SHP77 (cell line): ENCODE measurements around the gene STK4.

Experiments
- DNase-seq, 2 experiments: peaks; one replicate each; lab custom pipeline; 2025; lab: John Stamatoyannopoulos, UW

Gene STK4

DNA sequence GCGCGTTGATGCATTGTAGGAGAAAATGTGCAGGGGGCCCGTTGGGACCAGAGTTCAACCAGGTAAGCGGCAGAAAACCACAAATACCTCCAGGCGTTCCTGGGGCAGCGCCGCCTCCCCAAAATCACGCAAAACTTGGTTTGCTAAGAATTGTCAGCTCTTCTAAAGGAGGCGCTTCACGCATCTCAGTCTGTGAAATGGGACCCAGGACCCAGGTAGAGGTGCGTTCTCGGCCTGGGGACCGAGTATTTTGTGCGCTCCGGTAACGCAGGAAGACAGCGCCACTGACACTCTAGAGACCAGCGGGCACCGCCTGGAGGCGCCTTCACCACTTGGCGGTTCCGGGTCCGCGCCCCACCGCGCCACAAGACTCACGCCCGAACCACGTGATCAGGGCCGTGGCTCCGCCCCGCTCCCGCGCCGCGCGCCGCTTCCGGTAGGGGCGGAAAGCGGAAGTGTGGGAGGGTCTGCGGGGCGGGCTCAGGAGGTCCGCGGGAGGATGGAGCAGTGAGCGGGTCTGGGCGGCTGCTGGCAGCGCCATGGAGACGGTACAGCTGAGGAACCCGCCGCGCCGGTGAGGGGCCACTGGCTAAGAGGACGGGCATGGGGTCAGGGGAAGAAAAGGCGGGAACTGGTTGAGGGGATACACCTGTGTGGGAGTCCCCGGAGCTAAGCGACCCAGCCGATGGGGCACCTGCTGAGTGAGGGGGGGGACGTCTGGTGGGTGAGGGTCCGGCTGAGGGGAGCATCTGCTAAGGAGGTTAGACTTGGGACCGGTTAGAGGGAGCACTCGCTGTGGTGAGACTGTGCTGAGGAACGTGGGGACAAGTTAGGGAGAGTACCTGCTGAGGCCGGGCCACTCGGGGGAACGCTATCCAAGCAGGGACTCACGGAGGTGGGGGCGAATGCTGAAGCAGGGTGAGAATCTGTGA is at the start of gene STK4:
Gene STK4 (plus strand): TSS at position 483 of the 932 bp plus-strand sequence. CDS start 57 bp downstream, at position 540.
- DNase-seq = peak; percentile 86 to 92

DNA sequence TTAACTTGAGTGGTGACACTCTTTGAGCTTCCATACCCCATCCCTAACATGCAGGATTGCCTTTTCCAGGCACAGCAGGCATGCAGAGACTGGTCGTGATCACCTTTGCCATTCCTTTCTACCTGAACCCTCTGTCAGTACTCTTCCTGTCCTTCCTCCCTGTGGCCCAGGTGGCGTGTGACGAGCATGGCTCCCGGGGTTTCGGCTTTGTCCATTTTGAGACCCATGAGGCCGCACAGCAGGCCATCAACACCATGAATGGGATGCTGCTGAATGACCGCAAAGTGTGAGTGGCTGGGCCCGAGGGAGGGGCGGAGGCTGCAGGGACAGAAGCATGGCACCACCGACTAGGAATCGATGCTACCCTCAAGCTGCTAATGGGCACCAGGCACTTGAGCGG is 49.7 kb upstream of the STK4 start:
- DNase-seq = no peak

DNA sequence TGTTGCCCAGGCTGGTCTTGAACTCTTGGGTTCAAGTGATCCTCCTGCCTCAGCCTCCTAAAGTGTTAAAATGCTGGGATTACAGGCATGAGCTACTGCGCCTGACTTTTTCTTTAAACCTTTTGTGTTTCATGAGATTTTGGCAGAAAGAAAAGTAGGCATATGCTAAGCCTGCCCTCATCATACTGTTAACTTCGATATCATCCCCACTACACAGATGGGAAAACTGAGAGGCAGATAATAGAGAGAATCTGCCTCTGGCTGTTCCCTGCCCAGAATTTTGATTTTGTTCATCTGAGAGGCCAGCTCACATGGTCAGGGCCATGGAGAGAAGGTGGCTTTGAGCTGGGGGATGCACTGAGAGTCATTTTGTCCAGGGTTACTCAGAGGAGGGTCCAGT is 48.9 kb upstream of the STK4 start:
- DNase-seq = no peak

DNA sequence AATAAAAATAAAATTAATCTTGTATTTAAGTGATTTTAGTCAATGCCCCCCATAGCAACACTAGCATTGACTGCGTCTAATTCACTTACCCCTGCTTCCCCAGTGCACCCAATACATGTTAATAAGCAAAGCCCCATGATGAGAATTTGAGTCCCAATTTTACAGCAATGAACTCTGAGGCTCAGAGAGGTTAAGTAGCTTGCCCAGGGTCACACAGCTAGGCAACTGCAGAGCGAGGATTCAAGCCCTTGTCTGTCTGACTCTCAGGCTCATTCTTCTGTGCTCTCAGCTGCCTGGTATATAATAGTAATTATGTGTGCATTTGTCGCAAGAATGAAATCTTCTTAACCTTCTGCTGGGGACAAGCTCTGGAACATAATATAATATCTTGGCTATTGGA is 48.0 kb upstream of the STK4 start:
- no peak for DNase-seq

DNA sequence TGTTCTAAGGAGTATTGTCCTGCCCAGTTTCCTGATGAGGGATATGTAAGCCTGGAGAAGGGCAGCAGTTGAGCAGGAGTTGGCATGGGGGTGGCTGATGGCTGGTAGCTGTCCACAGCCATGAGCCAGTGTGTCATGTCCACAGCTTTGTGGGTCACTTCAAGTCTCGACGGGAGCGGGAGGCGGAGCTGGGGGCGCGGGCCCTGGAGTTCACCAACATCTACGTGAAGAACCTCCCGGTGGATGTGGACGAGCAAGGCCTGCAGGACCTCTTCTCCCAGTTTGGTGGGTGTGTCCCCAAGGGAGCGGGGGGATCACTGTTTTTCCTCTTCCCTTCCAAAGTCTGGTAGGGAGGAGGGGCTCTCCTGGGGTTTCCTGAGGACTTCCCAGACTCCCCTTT is 47.6 kb upstream of the STK4 start:
- DNase-seq = no peak

DNA sequence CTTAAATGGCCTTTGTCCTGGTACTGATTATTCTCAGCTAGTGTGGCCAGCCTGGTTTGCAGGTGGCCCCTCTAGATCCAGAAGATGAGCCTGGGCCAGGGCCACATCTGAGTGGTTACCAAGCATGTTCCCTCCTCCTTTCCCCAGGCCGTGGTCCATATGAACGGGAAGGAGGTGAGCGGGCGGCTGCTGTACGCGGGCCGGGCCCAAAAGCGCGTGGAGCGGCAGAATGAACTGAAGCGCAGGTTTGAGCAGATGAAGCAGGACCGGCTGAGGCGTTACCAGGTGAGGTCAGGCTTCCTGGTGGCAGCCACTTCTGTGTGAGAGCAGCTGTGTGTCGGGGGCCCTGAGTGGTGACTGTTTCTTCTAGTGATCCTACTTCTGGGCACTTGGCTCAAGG is 44.9 kb upstream of the STK4 start:
- DNase-seq = no peak

DNA sequence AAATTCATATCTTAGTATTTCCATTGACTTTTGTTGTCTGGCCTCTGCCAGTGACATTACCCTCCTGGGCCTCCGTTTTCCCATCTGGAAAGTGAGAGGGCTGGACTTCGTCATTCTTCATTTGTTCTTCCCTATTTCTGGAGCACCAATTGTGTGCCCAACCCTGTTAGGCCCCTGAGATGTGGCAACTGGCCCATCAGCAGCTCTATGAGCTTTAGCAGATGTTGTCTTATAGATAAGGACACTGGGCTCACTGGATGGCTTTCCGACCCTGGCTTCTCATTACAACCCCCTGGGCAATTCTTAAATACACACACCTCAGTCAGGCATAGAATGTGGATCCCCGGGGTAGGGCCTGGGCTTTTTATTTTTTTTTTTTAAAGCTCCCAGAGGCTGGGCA is 41.8 kb upstream of the STK4 start:
- no peak for DNase-seq

DNA sequence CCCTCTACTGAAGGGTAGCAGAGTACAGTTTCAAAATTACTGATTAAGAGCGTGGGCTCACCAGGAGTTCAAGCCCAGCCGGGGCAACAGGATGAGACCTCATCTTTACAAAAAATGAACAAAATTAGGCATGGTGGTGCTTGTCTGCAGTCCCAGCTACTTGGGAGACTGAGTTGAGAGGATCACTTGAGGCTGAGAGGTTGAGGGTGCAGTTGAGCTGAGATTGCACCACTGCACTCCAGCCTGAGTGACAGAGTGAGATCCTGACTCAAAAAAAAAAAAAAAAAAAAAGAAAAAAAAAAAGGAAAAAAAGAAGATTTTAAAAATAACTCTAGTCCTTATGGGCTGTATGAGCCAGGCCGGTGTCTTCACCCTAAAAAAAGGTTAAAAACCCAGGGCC is 37.7 kb upstream of the STK4 start:
- no peak for DNase-seq

DNA sequence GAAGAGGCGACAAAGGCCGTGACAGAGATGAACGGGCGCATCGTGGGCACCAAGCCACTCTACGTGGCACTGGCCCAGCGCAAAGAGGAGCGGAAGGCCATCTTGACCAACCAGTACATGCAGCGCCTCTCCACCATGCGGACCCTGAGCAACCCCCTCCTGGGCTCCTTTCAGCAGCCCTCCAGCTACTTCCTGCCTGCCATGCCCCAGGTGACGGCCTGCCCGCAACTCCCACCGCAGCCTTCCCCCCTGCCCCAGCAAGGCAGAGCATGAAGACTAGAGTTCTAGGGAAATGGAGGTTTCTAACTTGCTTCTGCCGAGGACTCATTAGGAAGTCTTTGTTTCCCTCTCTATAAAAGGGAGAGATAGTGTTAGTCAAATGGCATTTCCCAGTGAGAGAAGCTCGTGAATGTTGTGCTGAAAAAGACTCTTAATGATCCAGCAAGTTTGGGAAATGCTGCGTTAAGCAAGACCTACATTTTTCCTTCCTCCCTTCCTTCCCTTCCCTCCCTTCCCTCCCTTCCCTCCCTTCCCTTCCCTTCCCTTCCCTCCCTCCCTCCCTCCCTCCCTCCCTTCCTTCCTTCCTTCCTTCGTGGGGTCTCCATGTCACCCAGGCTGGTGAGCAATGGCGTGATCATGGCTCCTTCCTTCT is 35.7 kb upstream of the STK4 start:
- DNase-seq = no peak

DNA sequence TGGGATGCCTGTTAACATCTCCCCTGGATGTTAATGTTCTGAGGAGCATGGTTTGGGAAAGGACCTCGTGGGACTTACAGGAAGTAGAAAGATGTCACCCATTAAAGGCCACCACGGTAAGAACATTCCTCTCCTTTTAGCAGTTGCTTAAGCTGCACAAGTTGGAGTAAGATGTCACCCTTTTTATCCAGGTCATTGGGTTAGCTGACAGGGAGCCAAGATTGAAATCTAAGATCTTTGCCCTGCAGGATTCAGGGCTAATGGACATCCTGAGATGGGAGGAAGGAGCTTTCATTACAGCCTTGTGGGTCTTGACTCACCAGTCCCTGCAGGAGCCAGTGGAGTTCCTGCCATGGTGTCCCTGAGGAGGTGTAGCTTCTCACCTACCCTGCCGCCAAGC is 34.4 kb upstream of the STK4 start:
- DNase-seq = no peak

DNA sequence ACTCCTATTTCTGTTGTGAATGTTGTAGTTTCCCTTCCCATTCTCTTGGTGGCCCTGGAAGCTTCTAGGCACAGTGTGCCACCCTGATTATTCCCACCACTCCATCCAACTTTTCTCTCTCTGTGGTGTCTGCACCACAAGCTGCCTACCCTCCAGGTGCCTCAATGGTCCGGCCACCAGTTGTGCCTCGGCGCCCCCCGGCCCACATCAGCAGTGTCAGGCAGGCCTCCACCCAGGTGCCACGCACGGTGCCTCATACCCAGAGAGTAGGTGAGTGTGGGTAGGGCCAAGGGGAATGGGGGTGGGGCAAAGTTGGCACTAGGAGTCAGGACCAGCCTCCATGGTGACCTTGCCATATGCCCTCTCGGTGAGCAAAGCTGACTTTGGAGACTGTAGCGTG is 33.4 kb upstream of the STK4 start:
- DNase-seq = no peak

DNA sequence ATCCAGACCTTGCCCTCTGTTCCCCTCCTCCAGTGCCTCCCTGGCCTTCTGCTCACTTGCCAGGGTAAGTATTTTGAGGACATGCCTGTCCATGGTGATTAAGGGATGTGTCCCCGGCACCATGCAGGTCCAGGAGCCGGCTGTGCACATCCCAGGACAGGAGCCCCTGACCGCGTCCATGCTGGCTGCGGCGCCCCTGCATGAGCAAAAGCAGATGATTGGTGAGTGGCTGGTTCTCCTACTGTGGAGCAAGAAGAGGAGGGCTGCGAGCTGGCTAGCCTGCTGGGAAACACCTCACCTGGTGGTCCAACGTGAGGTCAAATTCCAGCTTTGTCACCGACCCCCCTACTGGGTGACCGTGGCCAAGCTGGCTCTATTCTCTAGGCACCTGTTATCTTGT is 29.8 kb upstream of the STK4 start:
- no peak for DNase-seq

DNA sequence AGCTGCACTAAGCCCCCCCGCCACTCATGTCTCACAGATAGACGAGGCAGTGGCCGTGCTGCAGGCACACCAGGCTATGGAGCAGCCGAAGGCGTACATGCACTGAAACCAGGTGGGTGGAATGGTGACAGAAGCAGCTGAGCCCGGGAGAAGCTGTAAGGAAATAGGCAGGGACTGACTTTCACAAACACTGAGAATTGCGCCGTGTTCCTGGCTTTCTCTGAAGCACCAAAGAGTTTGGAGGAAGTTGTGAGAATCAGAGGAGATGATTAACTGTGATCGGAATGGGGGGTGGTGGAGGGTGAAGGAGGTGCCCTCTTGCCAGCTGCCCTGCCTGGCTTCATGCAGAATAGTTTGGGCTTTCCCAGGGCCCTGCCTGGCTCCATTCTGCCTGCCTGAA is 27.7 kb upstream of the STK4 start:
- no peak for DNase-seq

DNA sequence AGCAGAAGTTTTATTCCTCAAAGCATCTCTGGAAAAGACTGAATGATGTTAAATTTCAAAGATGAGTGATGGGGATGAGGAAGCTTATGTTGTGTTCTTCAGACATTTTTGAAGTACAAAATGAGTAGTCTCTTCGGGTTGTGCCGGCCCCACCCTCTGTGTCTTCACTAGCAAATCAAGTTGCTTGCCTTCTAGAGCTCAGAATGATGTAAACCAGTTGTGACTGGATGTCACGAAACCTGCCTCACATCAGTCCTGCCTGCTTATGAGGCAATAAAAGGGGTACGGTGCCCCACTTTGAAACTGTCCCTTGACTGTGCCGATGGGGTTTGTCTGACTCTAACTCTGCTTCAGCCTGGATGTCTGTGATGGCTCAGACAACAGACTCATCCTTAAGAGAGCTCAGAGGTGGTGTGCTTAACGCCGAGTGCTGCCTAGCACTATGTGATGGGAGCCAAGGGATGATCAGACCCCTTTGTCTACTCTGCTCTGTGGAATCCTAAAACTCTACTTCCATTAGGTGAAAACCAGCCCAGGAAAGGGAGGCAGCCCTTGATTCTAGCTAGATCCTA is 25.1 kb upstream of the STK4 start:
- no peak for DNase-seq

DNA sequence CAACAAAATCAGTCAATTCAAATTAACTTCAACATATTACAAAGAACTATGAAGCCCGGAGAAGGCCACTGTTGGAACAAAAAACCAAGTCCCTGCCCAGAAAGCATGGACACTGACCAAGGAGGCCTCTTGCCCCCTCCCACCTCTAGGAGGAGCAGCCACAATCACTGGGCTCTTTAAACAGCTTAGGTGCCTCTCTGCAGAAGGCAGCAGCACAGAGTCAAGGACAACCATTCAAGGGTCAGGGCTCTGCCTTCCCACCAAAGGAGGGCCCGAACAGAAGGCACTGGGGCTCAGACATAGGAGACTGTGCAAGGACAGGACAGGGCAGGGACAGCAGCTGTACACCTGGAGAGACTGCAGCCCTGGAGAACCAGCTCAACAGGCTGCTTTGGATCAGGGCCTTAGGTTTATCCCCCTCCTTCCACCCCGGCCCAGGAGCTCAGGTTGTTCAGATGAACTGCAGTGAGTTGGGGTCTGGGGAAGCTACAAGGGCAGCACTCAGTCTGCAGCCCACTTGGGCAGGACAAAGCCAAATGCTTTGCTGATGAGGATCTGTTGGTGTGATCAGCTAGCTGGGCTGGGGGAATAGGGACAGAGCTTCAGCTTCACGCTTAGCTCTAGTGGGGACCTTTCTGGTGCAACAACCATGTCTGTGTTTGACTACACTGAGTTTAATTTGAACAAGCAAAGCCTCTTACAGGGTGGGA is 23.9 kb upstream of the STK4 start:
- no peak for DNase-seq

DNA sequence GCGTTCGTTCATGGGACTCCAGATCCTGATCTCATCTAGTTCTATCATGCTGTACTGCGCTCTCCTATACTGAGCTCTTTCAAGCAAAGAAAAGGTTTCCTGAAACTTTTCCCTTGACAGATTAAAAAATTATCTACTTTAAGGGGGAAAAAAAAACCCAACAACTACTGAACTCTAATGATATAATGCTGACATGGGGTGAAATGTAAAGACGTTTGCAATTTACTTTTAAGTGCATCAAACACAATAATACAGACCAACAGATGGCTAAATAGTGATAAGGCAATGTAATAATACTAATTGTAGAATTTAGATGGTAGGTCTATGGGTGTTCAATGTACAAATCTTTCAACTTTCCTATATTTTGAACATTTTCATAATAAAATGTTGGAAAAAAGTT is 22.5 kb upstream of the STK4 start:
- no peak for DNase-seq

DNA sequence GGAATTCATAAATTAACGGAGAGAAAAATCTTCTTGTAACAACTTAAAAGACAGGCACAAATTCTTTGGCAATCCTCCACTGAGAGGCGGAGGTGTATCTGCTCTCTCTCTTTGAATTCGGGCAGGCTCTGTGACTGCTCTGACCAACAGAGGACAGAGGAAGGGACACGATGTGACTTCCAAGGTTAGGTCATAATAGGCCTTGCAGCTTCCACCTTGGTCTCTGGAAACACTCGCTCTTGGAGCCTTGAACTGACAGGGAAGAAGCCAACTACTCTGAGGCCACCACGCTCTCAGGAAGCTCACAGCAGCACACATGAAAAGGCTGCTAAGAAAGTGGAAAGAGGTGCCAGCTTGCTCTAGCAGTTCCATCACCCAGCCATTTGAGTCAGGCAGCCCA is 21.1 kb upstream of the STK4 start:
- no peak for DNase-seq

DNA sequence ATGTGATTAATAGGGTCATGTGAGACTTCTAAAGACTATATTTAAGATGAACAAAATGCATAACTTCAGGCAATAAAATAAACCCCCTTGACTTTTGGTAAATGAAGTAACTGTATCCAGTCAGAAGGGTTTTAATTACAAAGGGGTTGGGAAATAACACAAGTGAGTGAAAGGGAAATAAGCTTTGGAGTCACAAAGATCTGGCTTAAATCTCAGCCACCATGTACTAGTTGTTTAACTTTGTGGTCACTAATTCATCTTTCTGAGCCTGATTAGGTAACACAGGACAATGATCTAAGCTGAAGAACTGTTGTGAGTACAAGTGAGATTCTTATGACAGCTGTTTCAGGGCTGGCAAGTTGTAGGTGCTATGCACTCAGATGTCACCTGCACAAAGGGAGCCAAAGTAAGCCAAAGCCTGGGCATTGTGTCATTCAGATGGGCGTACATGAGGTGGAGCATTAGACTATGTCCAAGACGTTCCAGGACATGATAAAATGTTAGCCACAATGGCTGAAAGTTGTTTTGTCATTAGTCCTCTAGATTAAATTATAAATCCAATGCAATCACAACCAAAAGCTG is 19.9 kb upstream of the STK4 start:
- DNase-seq = no peak

DNA sequence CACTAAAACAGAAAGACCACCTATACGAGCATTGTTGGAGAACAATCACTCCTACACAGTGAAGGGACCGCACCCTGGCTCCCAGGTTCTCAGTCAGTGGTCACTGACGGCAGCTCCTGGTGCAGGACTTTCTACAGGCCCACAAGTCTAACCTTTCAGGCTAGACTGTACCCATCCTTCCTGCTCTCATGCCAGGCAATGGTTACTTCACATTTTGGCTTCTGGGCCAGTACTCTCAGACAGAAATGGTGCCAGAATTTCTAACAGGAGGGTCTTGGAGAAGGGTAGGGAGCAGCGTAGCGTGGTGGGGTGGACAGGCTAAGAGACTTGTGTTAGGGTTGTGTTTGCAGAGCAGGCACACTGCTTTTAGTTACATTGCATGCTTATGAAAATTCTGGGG is 18.2 kb upstream of the STK4 start:
- DNase-seq = no peak

DNA sequence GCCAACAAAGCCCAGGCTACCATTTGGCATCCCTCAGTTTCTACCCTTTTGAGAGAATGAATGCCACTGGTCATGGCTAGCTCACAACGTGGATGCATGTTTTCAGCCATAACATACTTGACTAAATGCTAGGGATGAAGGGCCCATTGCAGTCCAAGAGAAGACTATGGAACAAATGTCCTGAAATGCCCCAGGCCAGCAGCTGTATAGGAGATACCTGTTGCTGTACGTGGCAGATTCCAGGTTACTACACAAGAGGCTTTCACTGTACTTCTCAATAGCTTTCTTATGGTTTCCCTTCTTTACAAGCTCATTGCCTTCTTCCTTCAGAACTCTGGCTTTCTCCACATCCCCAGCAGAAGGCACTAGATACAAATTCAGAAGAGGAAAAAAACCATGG is 17.8 kb upstream of the STK4 start:
- DNase-seq = no peak

DNA sequence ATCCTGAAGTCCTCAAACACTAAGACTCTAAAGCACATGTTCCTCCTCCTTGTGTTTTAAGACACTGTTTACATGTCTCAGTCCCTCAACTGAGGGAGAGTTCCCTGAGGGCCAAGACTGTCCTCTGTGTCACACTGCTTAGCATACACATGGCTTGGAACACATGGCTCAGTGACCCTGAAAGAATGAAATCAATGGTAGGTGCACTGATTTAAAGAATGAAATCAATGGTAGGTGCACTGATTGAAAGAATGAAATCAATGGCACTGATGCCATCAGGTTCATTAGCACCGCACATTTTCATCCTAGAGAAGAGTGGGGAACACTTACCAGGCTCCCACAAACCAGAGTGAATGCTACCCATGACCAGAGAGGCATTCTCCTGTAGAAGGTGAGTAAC is 15.9 kb upstream of the STK4 start:
- no peak for DNase-seq

DNA sequence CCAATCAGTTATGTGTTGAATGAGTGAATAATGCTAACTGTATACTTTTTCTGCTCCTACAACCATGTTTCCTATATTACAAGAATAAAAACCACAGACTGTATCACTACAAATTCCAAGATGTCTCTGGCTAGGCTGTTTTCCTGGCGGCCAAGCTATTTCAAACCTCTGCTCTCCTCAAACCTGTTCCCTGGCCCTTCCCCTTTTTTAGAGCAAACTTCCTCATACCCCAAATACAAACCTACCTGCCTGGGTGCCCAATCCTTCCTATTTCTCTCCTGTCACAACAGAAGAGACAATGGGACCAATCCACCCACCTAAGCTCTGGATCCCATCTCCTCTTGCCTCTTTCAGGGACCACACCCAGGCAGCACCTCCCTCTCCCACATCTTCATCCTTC is 13.6 kb upstream of the STK4 start:
- no peak for DNase-seq
